Neuron (in vitro differentiated cells): Measurements from ENCODE around the gene ELAVL1.
"Not testable (repeated sequence)": the region's sequence is repeated elsewhere in the genome, so short reads cannot be mapped to it uniquely, and the experiment has no call there.

Source experiments
- H2AFZ ChIP-seq: one replicate; pipeline ENCODE4 v1.6.1; 2013; ENCODE audit warnings: low read depth, mild to moderate bottlenecking, inconsistent platforms, low read length, moderate library complexity
- H3K27me3 ChIP-seq: one replicate; pipeline ENCODE4 v1.6.1; 2013; ENCODE audit warnings: low read length; ENCODE audit not compliant: insufficient read depth
- H3K36me3 ChIP-seq: one replicate; pipeline ENCODE4 v1.6.1; 2013; ENCODE audit warnings: low read length; ENCODE audit not compliant: insufficient read depth
- H3K4me1 ChIP-seq: one replicate; pipeline ENCODE4 v1.6.1; 2013; ENCODE audit warnings: low read length; ENCODE audit not compliant: insufficient read depth
- H3K4me3 ChIP-seq: 2 replicates; pipeline ENCODE4 v1.5.1; 2013; ENCODE audit warnings: mild to moderate bottlenecking, low read length, moderate library complexity
- H3K9me3 ChIP-seq: one replicate; pipeline ENCODE4 v1.6.1; 2013; ENCODE audit warnings: low read length

Gene ELAVL1

DNA sequence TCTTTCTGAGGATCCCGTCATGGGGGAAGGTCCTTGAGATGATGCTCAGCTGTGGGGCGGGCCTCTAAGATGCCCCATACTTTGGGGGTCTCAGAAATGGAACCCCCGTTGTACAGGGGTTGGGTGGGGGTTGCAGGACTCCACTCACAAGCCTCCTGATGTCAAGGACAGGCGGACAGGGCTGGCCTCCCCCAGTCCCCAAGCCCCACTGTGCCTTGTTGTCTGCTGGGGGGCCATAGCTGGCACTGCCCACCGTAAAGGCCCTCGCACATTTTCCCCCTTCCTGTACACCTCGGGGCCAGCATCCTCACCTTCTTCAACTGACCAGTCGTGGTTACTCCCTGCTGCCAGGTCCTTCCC, 82.6 kb downstream of the ELAVL1 start:
- H3K4me1 ChIP-seq, result peaks cover 34% of the 10 kb centered on the region
- H3K27me3 ChIP-seq, result no peaks in the 10 kb centered on the region
- H2AFZ ChIP-seq, result no peak overlapping the region
- H3K4me3 ChIP-seq, result no peak overlapping the region
- H3K9me3 ChIP-seq, result no peaks in the 10 kb centered on the region
- H3K36me3 ChIP-seq, result peaks cover 26% of the 10 kb centered on the region

DNA sequence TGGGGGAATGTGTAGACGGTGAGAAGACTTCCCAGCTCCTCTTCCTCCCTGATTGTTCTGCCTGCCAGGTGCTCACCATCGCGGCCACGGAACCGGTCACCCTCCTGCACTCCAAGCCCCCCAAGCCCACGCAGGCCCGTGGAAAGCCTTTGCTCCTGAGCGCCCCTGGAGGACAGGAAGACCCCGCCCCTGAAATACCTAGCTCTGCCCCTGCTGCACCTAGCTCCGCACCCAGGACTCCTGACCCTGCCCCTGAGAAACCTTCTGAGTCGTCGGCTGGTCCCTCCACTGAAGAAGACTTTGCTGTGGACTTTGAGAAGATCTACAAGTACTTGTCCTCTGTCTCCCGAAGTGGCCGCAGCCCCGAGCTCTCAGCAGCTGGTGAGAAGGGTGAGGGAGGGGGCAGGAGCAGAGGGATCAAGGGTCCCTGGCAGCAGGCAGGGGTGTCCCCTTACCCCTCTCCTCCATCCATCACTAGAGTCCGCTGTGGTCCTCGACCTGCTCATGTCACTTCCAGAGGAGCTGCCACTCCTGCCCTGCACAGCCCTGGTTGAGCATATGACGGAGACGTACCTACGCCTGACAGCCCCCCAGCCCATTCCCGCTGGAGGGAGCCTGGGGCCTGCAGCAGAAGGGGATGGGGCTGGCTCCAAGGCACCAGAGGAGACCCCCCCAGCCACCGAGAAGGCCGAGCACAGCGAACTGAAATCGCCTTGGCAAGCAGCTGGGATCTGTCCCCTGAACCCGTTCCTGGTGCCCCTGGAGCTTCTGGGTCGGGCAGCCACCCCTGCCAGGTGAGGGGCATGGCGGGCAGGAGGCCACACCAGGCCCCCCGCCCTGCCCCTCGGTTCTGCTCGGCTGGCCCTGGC, 83.2 kb downstream of the ELAVL1 start:
- Histone ChIP-seq H3K4me3 (no peak overlapping the region), H3K4me1 (peaks cover 39% of the 10 kb centered on the region), H3K9me3 (no peaks in the 10 kb centered on the region), H3K27me3 (peaks cover 3% of the 10 kb centered on the region), H2AFZ (no peak overlapping the region), H3K36me3 (peaks cover 26% of the 10 kb centered on the region)

DNA sequence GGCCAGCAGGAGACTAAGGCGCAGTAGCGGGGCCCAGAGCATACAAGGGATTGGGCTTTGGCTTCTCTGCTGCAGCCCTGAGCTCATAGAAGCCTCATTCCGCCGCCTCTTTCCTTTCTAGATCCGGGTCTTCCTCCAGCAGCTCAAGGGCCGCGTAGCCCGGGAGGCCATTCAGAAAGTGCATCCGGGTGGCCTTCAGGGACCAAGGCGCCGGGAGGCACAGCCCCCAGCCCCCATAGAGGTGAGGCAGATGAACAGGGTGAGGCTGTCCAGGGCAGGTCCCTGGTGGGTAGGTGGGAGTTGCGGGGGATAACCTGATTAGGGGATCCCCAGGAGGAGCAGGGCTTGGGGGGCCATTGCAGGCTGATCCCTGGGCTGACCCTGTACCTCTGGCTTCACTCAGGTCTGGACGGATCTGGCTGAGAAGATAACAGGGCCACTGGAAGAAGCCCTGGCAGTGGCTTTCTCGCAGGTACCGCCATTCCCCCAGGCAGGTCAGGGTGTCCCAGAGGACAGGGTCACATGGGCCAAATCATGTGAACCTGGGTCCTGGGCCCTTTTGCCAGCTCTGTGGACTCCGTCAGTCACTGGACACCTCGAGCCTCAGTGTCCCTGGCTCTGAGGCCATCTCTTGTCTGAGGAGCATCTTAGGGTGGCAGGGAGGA, 84.0 kb downstream of the ELAVL1 start:
- H2AFZ ChIP-seq, result no peak overlapping the region
- peaks cover 38% of the 10 kb centered on the region for H3K4me1 ChIP-seq
- peaks cover 26% of the 10 kb centered on the region for H3K36me3 ChIP-seq
- H3K4me3 ChIP-seq, result peak overlapping the region; percentile 50
- H3K9me3 ChIP-seq, result no peaks in the 10 kb centered on the region
- peaks cover 8% of the 10 kb centered on the region for H3K27me3 ChIP-seq

- Histone ChIP-seq H3K9me3 (no peaks in the 10 kb centered on the region), H2AFZ (no peak overlapping the region), H3K4me3 (peak overlapping the region; percentile 80)
Measured at GRCh38 chr19:7920519-7921301, 84.7 kb downstream of the ELAVL1 start.

DNA sequence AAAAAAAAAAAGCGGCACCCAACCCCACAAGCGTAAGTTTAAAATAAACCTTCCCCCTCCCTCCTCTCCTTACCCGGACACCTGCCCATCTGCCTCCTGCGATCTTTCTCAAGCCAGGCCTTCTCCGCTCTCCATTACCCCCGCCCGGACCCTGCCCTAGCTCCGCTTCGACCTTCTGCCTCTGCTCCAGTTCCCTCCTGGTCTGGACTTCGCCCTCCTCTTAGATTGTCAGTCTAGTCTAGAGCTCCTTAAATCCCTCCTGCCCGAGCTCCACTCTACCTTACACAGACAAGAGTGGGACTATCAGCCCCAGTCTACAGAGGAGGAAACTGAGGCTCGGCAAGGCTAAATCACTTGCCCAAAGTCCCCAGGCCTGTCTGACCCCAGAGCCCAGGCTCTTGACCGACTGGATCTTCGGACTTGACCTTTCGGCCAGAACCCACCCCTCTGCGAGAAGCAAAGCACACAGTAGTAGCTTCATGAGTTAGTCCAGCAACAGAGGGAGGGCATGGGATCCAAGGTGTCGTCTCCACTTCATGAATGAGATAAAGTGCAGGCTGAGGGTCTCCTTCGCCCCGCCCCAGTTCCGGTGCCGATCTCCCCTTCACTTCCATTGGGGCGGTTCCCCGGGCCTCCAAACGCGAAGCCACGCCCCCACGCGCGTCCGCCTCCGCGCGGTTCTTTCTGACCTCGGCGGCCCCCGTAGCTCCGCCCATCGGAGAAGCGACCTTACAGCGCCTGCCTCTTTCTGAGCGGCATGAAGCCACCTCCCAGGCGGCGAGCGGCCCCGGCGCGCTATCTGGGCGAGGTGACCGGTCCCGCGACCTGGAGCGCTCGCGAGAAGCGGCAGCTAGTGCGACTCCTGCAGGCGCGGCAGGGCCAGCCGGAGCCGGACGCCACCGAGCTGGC, 85.6 kb downstream of the ELAVL1 start, which contains the start of gene SNAPC2:
Gene SNAPC2 (plus strand): TSS at position 729 of the 909 bp plus-strand sequence. CDS start 29 bp downstream, at position 758.
- H3K9me3 ChIP-seq, result no peaks in the 10 kb centered on the region
- peaks cover 41% of the 10 kb centered on the region for H3K4me1 ChIP-seq
- peaks cover 21% of the 10 kb centered on the region for H3K27me3 ChIP-seq
- H3K4me3 ChIP-seq, result peak within 1 kb of the TSS; percentile 80
- H2AFZ ChIP-seq, result no peak within 1 kb of the TSS
- peaks cover 26% of the 10 kb centered on the region for H3K36me3 ChIP-seq

More at GRCh38 chr19:7920519-7921301, 84.7 kb downstream of the ELAVL1 start:
- Histone ChIP-seq H3K36me3 (peaks cover 26% of the 10 kb centered on the region), H3K4me1 (peaks cover 39% of the 10 kb centered on the region), H3K27me3 (peaks cover 14% of the 10 kb centered on the region)

DNA sequence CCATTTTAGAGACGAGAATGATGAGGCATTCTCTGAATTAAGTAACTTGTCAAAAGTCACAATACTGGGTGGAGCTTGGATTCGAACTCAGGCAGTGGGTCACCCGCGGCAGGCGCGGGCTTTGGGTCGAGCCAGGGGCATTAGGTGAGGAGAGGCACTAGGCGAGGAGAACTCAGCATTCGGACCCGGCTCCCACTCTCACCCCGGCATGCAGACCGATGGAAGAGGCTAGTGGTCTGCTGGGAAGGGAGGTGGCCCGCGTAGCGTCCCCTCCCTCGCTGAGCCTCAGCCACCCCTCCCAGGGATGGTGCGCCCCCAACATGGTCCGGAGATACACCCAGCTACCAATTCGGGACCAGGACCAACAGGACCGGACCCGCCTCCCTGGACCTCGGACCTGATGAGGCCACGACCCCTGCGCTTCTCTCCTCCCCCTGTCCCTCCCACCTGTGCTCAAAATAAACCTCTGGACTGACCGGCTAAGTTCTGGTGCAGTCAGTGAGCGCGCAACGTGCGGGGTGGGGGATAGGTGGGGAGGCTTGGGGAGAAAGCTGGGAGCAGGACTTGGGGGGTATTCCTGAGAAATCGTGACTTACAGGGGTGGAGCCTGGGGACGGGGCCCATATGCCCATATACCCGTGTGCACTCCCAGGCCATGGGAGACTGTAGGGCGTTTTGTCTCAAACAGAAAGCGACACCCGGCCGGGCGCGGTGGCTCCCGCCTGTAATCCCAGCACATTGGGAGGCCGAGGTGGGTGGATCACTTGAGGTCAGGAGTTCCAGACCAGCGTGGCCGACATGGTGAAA, 86.6 kb downstream of the ELAVL1 start:
- Histone ChIP-seq H3K36me3 (peaks cover 21% of the 10 kb centered on the region), H2AFZ (no peak overlapping the region), H3K4me3 (no peak overlapping the region), H3K9me3 (no peaks in the 10 kb centered on the region), H3K4me1 (peaks cover 38% of the 10 kb centered on the region), H3K27me3 (peaks cover 24% of the 10 kb centered on the region)

DNA sequence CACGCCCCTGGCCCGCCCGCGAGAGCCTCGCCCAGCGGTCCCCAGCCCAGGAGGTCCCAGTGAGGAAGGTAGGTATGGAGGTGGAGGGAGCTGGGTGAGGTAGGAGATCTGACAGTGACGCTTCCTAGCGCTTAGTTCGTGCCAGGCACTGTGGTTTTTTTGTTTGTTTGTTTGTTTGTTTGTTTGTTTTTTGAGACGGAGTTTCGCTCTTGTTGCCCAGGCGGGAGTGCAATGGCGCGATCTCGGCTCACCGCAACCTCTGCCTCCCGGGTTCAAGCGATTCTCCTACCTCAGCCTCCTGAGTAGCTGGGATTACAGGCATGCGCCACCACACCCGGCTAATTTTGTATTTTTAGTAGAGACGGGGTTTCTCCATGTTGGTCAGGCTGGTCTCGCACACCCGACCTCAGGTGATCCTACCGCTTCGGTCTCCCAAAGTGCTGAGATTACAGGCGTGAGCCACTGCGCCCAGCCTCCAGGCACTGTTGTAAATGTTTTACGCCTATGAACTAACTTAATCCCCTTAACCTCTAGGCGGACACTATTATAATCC, 87.3 kb downstream of the ELAVL1 start:
- Histone ChIP-seq H3K27me3 (peaks cover 24% of the 10 kb centered on the region), H3K4me1 (peaks cover 38% of the 10 kb centered on the region), H3K36me3 (peaks cover 15% of the 10 kb centered on the region)
- not testable (repeated sequence) for H3K9me3 ChIP-seq, H2AFZ ChIP-seq, H3K4me3 ChIP-seq

GRCh38 chr19:7917267-7918061, 88.0 kb downstream of the ELAVL1 start:
- H2AFZ ChIP-seq, result peak overlapping the region; percentile 9
- H3K36me3 ChIP-seq, result peaks cover 13% of the 10 kb centered on the region
- H3K4me1 ChIP-seq, result peaks cover 38% of the 10 kb centered on the region
- H3K4me3 ChIP-seq, result peak overlapping the region; percentile 10
- peaks cover 24% of the 10 kb centered on the region for H3K27me3 ChIP-seq
- H3K9me3 ChIP-seq, result no peaks in the 10 kb centered on the region

DNA sequence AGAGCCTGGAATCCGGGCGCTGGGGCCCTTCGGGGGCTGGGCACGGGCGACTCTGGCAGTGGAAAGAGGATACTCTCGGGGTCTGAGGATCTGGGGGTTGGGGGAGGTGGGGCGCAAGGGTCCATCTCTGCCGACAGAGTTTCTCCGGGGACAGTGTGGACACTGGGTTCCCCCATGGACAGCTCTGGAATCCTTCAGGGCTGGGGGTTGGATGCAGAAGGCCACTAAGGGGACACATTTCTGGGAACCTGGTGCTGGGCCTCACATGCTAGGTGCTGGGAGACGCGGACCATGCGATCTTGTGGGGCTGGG, 88.5 kb downstream of the ELAVL1 start:
- peak overlapping the region; percentile 10 for H3K4me3 ChIP-seq
- peaks cover 12% of the 10 kb centered on the region for H3K36me3 ChIP-seq
- H3K27me3 ChIP-seq, result peaks cover 24% of the 10 kb centered on the region
- peaks cover 33% of the 10 kb centered on the region for H3K4me1 ChIP-seq
- H3K9me3 ChIP-seq, result no peaks in the 10 kb centered on the region
- H2AFZ ChIP-seq, result peak overlapping the region; percentile 9

GRCh38 chr19:7916103-7916954, 89.1 kb downstream of the ELAVL1 start:
- Histone ChIP-seq H2AFZ (no peak overlapping the region), H3K4me3 (peak overlapping the region; percentile 31), H3K36me3 (peaks cover 14% of the 10 kb centered on the region), H3K27me3 (peaks cover 24% of the 10 kb centered on the region), H3K9me3 (no peaks in the 10 kb centered on the region), H3K4me1 (peaks cover 27% of the 10 kb centered on the region)
